HepG2 (cell line): ENCODE results near the gene C1QBP. TPM values are rescaled to one million over a fixed set of nuclear protein-coding genes. Genes with fewer than 3 reads are reported as not detected.

Experiments used
- ARID2 ChIP-seq: sonication (generic); formaldehyde crosslinking; IDR thresholded peaks from 2 replicates; pipeline ENCODE4 v1.8.1; 2022; ENCODE audit warnings: mild to moderate bottlenecking, missing genetic modification reagents, borderline replicate concordance
- ARID3A ChIP-seq: IDR thresholded peaks from 2 replicates; pipeline ENCODE4 v1.6.1; 2012; ENCODE audit warnings: low read depth, low read length, improper control_type of control experiment
- ARID4A ChIP-seq: sonication (generic); formaldehyde crosslinking; IDR thresholded peaks from 2 replicates; pipeline ENCODE4 v1.5.0; 2020; ENCODE audit warnings: mild to moderate bottlenecking, missing genetic modification reagents, borderline replicate concordance
- CBFB ChIP-seq: sonication (generic); formaldehyde crosslinking; IDR thresholded peaks from 2 replicates; pipeline ENCODE4 v1.4.0; 2020; ENCODE audit warnings: missing genetic modification reagents
- CREB1 ChIP-seq, 2 experiments: fragments of 450-650 bp in 1 of 2; IDR thresholded peaks; 2 replicates each; pipeline ENCODE4 v1.6.1; 2016 to 2017; ENCODE audit warnings: control low read depth in 1 of 2, mild to moderate bottlenecking in 1 of 2, missing compliant biosample characterization in 1 of 2, missing genetic modification characterization in 1 of 2
- DMAP1 ChIP-seq: IDR thresholded peaks from 2 replicates; pipeline ENCODE4 v1.6.1; 2016
- HBP1 ChIP-seq: IDR thresholded peaks from 2 replicates; pipeline ENCODE4 v1.6.1; 2016; ENCODE audit warnings: low read depth, control low read depth
- HMG20B ChIP-seq: conservative IDR thresholded peaks from 2 replicates; pipeline ENCODE4 v1.6.1; 2016; ENCODE audit warnings: missing genetic modification reagents, missing compliant biosample characterization
- KAT8 ChIP-seq: IDR thresholded peaks from 2 replicates; pipeline ENCODE4 v1.6.1; 2016; ENCODE audit warnings: missing genetic modification reagents, missing compliant biosample characterization
- POLR2G ChIP-seq: fragments of 200-400 bp; formaldehyde crosslinking; IDR thresholded peaks from 2 replicates; pipeline ENCODE4 v1.6.1; 2018; ENCODE audit warnings: mild to moderate bottlenecking, low read depth, low read length, moderate library complexity
- THAP7 ChIP-seq: sonication (generic); formaldehyde crosslinking; IDR thresholded peaks from 2 replicates; pipeline ENCODE4 v1.8.1; 2023; ENCODE audit warnings: mild to moderate bottlenecking, missing genetic modification reagents
- ZFY ChIP-seq: sonication (generic); formaldehyde crosslinking; IDR thresholded peaks from 2 replicates; pipeline ENCODE4 v1.4.0; 2020; ENCODE audit warnings: missing genetic modification reagents
- polyA plus RNA-seq, 8 experiments: library from polyadenylated mRNA; depleted of rRNA in 3 of 8; stranded (reverse) in 7 of 8; unstranded in 1 of 8; fragments of >200 nt; fragmentation: Illumina TruSeq in 4 of 8; extraction: Trizol in 4 of 8; gene quantifications; 2 replicates each; pipeline versions ENCODE4 v1.2.1 to v1.2.3, GENCODE V29; 2011 to 2016; ENCODE audit warnings: low read depth in 4 of 8, missing spikeins in 1 of 8, mixed read lengths in 1 of 8; ENCODE audit not compliant: insufficient read depth in 1 of 8
- total RNA-seq, 5 experiments: library from RNA; depleted of rRNA; stranded (reverse); fragments of >200 nt; fragmentation: Illumina TruSeq; extraction: Trizol; gene quantifications; 2 replicates each; pipeline ENCODE4 v1.2.3, GENCODE V29; 2016; ENCODE audit warnings: low read depth in 1 of 5
- TF ChIP-seq, protein P1 (sequence below), 2 experiments: sonication (generic) in 1 of 2; formaldehyde crosslinking in 1 of 2; IDR thresholded peaks; 2 replicates each; pipeline versions ENCODE4 v1.6.1 to v1.9.0; 2014 to 2022; ENCODE audit warnings: antibody characterized with exemption in 1 of 2, borderline replicate concordance in 1 of 2, inconsistent platforms in 1 of 2, low read depth in 1 of 2, missing genetic modification reagents in 1 of 2

Gene C1QBP
- total and polyA plus RNA-seq, 2 of the 13 experiments (the other 11 are each of a cell fraction or from before 2014, with no cell fraction given) = 219 to 680 TPM

GRCh38 chr17:5419959-5420653 is 18.8 kb downstream of the C1QBP start, which contains the start of gene RPAIN (continued):
- TF ChIP-seq ARID4A (CRISPR knock-in tag) (peak; percentile 96), HBP1 (CRISPR knock-in tag) (peak; percentile 32; the same call in 1 of the 2 replicates), DMAP1 (CRISPR knock-in tag) (peak; percentile 96), ZFY (CRISPR knock-in tag) (peak; percentile 72), CREB1 (IDR thresholded peaks at IDR 0.05) (no peak), CREB1 (CRISPR knock-in tag; IDR thresholded peaks at IDR 0.05) (peak; percentile 87), THAP7 (CRISPR knock-in tag) (peak; percentile 100), ARID3A (0 out of 2 replicates have a peak, but pooled peaks have one; percentile 19), POLR2G (peak; percentile 84), KAT8 (CRISPR knock-in tag) (peak; percentile 75), HMG20B (CRISPR knock-in tag) (0 out of 2 replicates have a peak, but pooled peaks have one; percentile 18), ARID2 (CRISPR knock-in tag) (no peak), CBFB (CRISPR knock-in tag) (peak; percentile 38; the same call in 1 of the 2 replicates)
- TF ChIP-seq, protein P1, sequence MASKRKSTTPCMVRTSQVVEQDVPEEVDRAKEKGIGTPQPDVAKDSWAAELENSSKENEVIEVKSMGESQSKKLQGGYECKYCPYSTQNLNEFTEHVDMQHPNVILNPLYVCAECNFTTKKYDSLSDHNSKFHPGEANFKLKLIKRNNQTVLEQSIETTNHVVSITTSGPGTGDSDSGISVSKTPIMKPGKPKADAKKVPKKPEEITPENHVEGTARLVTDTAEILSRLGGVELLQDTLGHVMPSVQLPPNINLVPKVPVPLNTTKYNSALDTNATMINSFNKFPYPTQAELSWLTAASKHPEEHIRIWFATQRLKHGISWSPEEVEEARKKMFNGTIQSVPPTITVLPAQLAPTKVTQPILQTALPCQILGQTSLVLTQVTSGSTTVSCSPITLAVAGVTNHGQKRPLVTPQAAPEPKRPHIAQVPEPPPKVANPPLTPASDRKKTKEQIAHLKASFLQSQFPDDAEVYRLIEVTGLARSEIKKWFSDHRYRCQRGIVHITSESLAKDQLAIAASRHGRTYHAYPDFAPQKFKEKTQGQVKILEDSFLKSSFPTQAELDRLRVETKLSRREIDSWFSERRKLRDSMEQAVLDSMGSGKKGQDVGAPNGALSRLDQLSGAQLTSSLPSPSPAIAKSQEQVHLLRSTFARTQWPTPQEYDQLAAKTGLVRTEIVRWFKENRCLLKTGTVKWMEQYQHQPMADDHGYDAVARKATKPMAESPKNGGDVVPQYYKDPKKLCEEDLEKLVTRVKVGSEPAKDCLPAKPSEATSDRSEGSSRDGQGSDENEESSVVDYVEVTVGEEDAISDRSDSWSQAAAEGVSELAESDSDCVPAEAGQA (IDR thresholded peaks at IDR 0.05; ENCODE audit: low read depth) = peak; percentile 71; the same call in 1 of the 2 replicates
- TF ChIP-seq, protein P1 (CRISPR knock-in tag; IDR thresholded peaks at IDR 0.05; ENCODE audit: borderline replicate concordance) = no peak
